Nephron progenitor cell (in vitro differentiated cells): ENCODE results near the gene PPM1B.

ENCODE experiments used
- DNase-seq: peaks from one replicate; pipeline ENCODE4 v3.0.0; 2021
- H3K27ac Mint-ChIP-seq: 2 replicates; pipeline ENCODE4 v1.8.0; 2021; ENCODE audit warnings: mild to moderate bottlenecking, moderate library complexity, mixed read lengths
- H3K27me3 Mint-ChIP-seq: 2 replicates; pipeline ENCODE4 v1.8.0; 2021; ENCODE audit warnings: mild to moderate bottlenecking, low read depth, mixed read lengths; ENCODE audit not compliant: poor library complexity
- H3K36me3 Mint-ChIP-seq: 2 replicates; pipeline ENCODE4 v1.8.0; 2021; ENCODE audit warnings: low read depth, mixed read lengths
- H3K4me1 Mint-ChIP-seq: 2 replicates; pipeline ENCODE4 v1.8.0; 2021; ENCODE audit warnings: mixed read lengths
- H3K4me3 Mint-ChIP-seq: 2 replicates; pipeline ENCODE4 v1.8.0; 2021; ENCODE audit warnings: mild to moderate bottlenecking, moderate library complexity, mixed read lengths
- H3K9me3 Mint-ChIP-seq: 2 replicates; pipeline ENCODE4 v1.8.0; 2021; ENCODE audit warnings: mild to moderate bottlenecking, moderate library complexity, mixed read lengths
- CTCF ChIP-seq: fragments of 200-600 bp; sonication (generic); IDR thresholded peaks from 2 replicates; pipeline ENCODE4 v1.5.0; 2021; ENCODE audit warnings: antibody characterized with exemption

The PPM1B gene

GRCh38 chr2:44230378-44230777, 61.7 kb downstream of the PPM1B start:
- H3K4me1 Mint-ChIP-seq = no peaks in the 10 kb centered on the region
- H3K27me3 Mint-ChIP-seq = no peaks in the 10 kb centered on the region
- TF ChIP-seq CTCF = no peak
- H3K4me3 Mint-ChIP-seq = no peak overlapping the region
- DNase-seq = no peak
- peaks cover 6% of the 10 kb centered on the region for H3K36me3 Mint-ChIP-seq
- H3K27ac Mint-ChIP-seq = no peak overlapping the region
- no peaks in the 10 kb centered on the region for H3K9me3 Mint-ChIP-seq

GRCh38 chr2:44233450-44234128, 64.9 kb downstream of the PPM1B start:
- no peaks in the 10 kb centered on the region for H3K9me3 Mint-ChIP-seq
- no peak for TF ChIP-seq CTCF
- peaks cover under 1% of the 10 kb centered on the region for H3K36me3 Mint-ChIP-seq
- no peak overlapping the region for H3K4me3 Mint-ChIP-seq
- no peaks in the 10 kb centered on the region for H3K27me3 Mint-ChIP-seq
- no peaks in the 10 kb centered on the region for H3K4me1 Mint-ChIP-seq
- no peak overlapping the region for H3K27ac Mint-ChIP-seq
- no peak for DNase-seq

- Mint-ChIP-seq H3K9me3 (no peaks in the 10 kb centered on the region), H3K4me1 (no peaks in the 10 kb centered on the region), H3K36me3 (no peaks in the 10 kb centered on the region), H3K27ac (no peak overlapping the region), H3K27me3 (no peaks in the 10 kb centered on the region), H3K4me3 (no peak overlapping the region)
- DNase-seq = no peak
- TF ChIP-seq CTCF = no peak
These were observed 68.5 kb downstream of the PPM1B start for GRCh38 chr2:44237221-44237620.

GRCh38 chr2:44242904-44243303, 74.2 kb downstream of the PPM1B start:
- TF ChIP-seq CTCF = no peak
- no peaks in the 10 kb centered on the region for H3K36me3 Mint-ChIP-seq
- H3K4me1 Mint-ChIP-seq = peaks cover 7% of the 10 kb centered on the region
- H3K27ac Mint-ChIP-seq = no peak overlapping the region
- no peak for DNase-seq
- H3K27me3 Mint-ChIP-seq = peaks cover 5% of the 10 kb centered on the region
- H3K4me3 Mint-ChIP-seq = no peak overlapping the region
- no peaks in the 10 kb centered on the region for H3K9me3 Mint-ChIP-seq

- H3K4me1 Mint-ChIP-seq = peaks cover 7% of the 10 kb centered on the region
- peak; percentile 56 for TF ChIP-seq CTCF
- peak; percentile 50 for DNase-seq
- peaks cover 5% of the 10 kb centered on the region for H3K27me3 Mint-ChIP-seq
- H3K27ac Mint-ChIP-seq = no peak overlapping the region
- no peaks in the 10 kb centered on the region for H3K36me3 Mint-ChIP-seq
- no peak overlapping the region for H3K4me3 Mint-ChIP-seq
- H3K9me3 Mint-ChIP-seq = no peaks in the 10 kb centered on the region
These were observed 75.6 kb downstream of the PPM1B start for GRCh38 chr2:44244135-44244871.
